ENCODE measurements around the gene GNGT2.

DNA sequence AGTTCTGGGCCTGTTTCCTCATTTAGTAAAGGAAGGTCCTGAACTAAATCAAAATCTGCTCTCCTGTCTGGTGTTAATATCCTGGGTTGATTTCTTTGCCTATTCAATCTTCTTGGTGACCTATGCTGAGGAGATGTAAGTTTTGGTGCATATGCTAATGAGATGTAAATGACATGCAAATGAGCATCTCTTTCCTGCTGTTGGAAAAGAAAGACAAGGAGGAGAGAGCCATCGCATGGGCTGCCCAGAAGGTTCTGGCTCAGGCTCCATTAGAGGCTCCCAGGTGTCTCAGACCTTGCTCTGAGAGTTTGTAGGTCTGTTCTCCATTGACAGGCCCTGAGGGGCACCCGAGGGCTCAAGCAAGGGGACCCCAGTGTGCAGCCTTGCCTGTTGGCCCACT lies 3.5 kb upstream of the GNGT2 start:
- TF ChIP-seq, protein P1, sequence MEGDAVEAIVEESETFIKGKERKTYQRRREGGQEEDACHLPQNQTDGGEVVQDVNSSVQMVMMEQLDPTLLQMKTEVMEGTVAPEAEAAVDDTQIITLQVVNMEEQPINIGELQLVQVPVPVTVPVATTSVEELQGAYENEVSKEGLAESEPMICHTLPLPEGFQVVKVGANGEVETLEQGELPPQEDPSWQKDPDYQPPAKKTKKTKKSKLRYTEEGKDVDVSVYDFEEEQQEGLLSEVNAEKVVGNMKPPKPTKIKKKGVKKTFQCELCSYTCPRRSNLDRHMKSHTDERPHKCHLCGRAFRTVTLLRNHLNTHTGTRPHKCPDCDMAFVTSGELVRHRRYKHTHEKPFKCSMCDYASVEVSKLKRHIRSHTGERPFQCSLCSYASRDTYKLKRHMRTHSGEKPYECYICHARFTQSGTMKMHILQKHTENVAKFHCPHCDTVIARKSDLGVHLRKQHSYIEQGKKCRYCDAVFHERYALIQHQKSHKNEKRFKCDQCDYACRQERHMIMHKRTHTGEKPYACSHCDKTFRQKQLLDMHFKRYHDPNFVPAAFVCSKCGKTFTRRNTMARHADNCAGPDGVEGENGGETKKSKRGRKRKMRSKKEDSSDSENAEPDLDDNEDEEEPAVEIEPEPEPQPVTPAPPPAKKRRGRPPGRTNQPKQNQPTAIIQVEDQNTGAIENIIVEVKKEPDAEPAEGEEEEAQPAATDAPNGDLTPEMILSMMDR (conservative IDR thresholded peaks at IDR 0.05; ENCODE audit: low read length), result no peak
- TF ChIP-seq EZH2phosphoT487 (IDR thresholded peaks at IDR 0.05; ENCODE audit: borderline replicate concordance, low read depth, low read length), result no peak
